CD4-positive, alpha-beta memory T cell (primary cell): ENCODE measurements around the gene NRXN3. TPM values are rescaled to one million over a fixed set of nuclear protein-coding genes. Genes with fewer than 3 reads are reported as not detected.

Source experiments
- CTCF ChIA-PET: fragments of 350-600 bp; sonication (Branson Sonifier 250); formaldehyde crosslinking; loops from one replicate; lab custom pipeline; 2021; ENCODE audit warnings: inconsistent platforms; ENCODE audit not compliant: partially characterized antibody; lab: Charles Lee
- POLR2A ChIA-PET: fragments of 350-600 bp; sonication (Branson Sonifier 250); formaldehyde crosslinking; loops from one replicate; lab custom pipeline; 2021; ENCODE audit not compliant: partially characterized antibody; lab: Charles Lee
- DNase-seq, 5 donors: peaks; one replicate each; pipeline versions ENCODE4 v3.0.0 to v3.0.0-alpha.2; 2020 to 2022; ENCODE audit warnings: mixed read lengths in 1 of 5
- H3K27ac ChIP-seq: one replicate; pipeline ENCODE4 v1.7.0; 2013; ENCODE audit warnings: low read depth, low read length
- H3K27me3 ChIP-seq: 2 replicates; pipeline ENCODE4 v1.7.0; 2013; ENCODE audit warnings: mild to moderate bottlenecking, low read length, moderate library complexity; ENCODE audit not compliant: insufficient read depth
- H3K36me3 ChIP-seq: 2 replicates; pipeline ENCODE4 v1.7.0; 2013; ENCODE audit warnings: mild to moderate bottlenecking, low read length, moderate library complexity; ENCODE audit not compliant: insufficient read depth
- H3K4me1 ChIP-seq: 2 replicates; pipeline ENCODE4 v1.7.0; 2013; ENCODE audit warnings: mild to moderate bottlenecking, low read length, moderate library complexity; ENCODE audit not compliant: insufficient read depth
- H3K4me3 ChIP-seq, 2 donors: one replicate each; pipeline ENCODE4 v1.7.0; 2013; ENCODE audit warnings: low read length in 2 of 2, mild to moderate bottlenecking in 1 of 2
- H3K9me3 ChIP-seq, 2 donors: one replicate each; pipeline ENCODE4 v1.7.0; 2013; ENCODE audit warnings: low read length in 2 of 2, control low read depth in 1 of 2; ENCODE audit not compliant: control insufficient read depth in 1 of 2
- H3K27ac Mint-ChIP-seq, 7 donors: one replicate each; pipeline ENCODE4 v1.8.0; 2020 to 2021; ENCODE audit warnings: mixed read lengths in 7 of 7, mild to moderate bottlenecking in 6 of 7, inconsistent platforms in 3 of 7, moderate library complexity in 3 of 7
- H3K27me3 Mint-ChIP-seq, 2 donors: one replicate each; pipeline ENCODE4 v1.8.0; 2020 to 2021; ENCODE audit warnings: mixed read lengths in 2 of 2
- H3K36me3 Mint-ChIP-seq, 2 donors: one replicate each; pipeline ENCODE4 v1.8.0; 2020 to 2021; ENCODE audit warnings: mixed read lengths in 2 of 2, inconsistent platforms in 1 of 2, mild to moderate bottlenecking in 1 of 2
- H3K4me1 Mint-ChIP-seq, 4 donors: one replicate each; pipeline ENCODE4 v1.8.0; 2020 to 2021; ENCODE audit warnings: mixed read lengths in 4 of 4, mild to moderate bottlenecking in 1 of 4
- H3K4me3 Mint-ChIP-seq, 8 donors: one replicate each; pipeline ENCODE4 v1.8.0; 2020 to 2021; ENCODE audit warnings: mixed read lengths in 8 of 8, mild to moderate bottlenecking in 7 of 8, moderate library complexity in 6 of 8, inconsistent platforms in 3 of 8
- H3K9me3 Mint-ChIP-seq, 8 donors: one replicate each; pipeline ENCODE4 v1.8.0; 2020 to 2021; ENCODE audit warnings: mixed read lengths in 8 of 8, mild to moderate bottlenecking in 5 of 8, inconsistent platforms in 3 of 8, moderate library complexity in 1 of 8
- intact Hi-C: fragments of 100-400 bp; cut with micrococcal nuclease; formaldehyde crosslinking; loops from one replicate; pipeline ENCODE4 v1.15.1; 2023
- polyA plus RNA-seq, 2 donors: library from polyadenylated mRNA; unstranded; fragments of 300-500 nt; fragmentation: Illumina TruSeq; gene quantifications; one replicate each; pipeline ENCODE4 v1.2.3, GENCODE V29; 2021
- total RNA-seq, 2 experiments: library from RNA; stranded (reverse); gene quantifications; one replicate each; pipeline ENCODE4 v1.2.3, GENCODE V29; 2021

Gene NRXN3
- total and polyA plus RNA-seq, 4 experiments from 2014 or later = not detected

- Mint-ChIP-seq H3K36me3 (no peaks in the 10 kb centered on the region), H3K4me1 (no peaks in the 10 kb centered on the region), H3K9me3 (peaks cover 0 to 8% (median 2%) of the 10 kb centered on the region in 8 donors), H3K27ac (no peak overlapping the region), H3K27me3 (no peaks in the 10 kb centered on the region), H3K4me3 (no peak overlapping the region)
- intact Hi-C loops = no loop called here
- no peak for DNase-seq
- Histone ChIP-seq H3K9me3 (no peaks in the 10 kb centered on the region), H3K36me3 (no peaks in the 10 kb centered on the region), H3K27ac (no peak overlapping the region), H3K4me3 (no peak overlapping the region), H3K4me1 (no peaks in the 10 kb centered on the region), H3K27me3 (no peaks in the 10 kb centered on the region)
- CTCF ChIA-PET = no interaction called here
- POLR2A ChIA-PET = no interaction called here
Observed at GRCh38 chr14:79568594-79568993, 1398.4 kb downstream of the NRXN3 start.

DNA sequence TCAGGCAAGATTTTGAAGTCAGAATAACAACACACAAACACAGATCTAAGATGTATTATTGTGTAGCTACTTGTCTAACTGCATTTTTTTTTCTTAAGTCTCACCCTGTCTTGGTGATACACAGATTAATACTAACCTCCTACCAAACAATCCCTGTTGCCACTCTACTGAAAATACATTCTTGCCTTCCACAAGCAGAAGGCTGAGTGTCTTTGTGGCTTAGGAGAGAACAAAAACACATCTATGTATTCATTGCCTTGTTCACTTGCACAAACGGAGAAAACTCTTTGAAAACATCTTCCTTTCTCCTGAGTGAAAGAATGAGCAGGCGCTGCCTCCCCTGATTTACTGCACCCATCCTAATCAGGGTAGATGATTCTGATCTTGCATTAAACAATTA lies 1398.9 kb downstream of the NRXN3 start:
- no peak overlapping the region for H3K27ac Mint-ChIP-seq
- POLR2A ChIA-PET = no interaction called here
- no peak overlapping the region for H3K4me3 ChIP-seq
- H3K9me3 ChIP-seq = no peaks in the 10 kb centered on the region
- H3K4me1 ChIP-seq = no peaks in the 10 kb centered on the region
- no peaks in the 10 kb centered on the region for H3K27me3 Mint-ChIP-seq
- H3K4me1 Mint-ChIP-seq = no peaks in the 10 kb centered on the region
- CTCF ChIA-PET = no interaction called here
- H3K27me3 ChIP-seq = no peaks in the 10 kb centered on the region
- no peaks in the 10 kb centered on the region for H3K36me3 ChIP-seq
- intact Hi-C loops = no loop called here
- H3K36me3 Mint-ChIP-seq = no peaks in the 10 kb centered on the region
- H3K9me3 Mint-ChIP-seq = peaks cover 0 to 8% (median 2%) of the 10 kb centered on the region in 8 donors
- DNase-seq = no peak
- no peak overlapping the region for H3K27ac ChIP-seq
- no peak overlapping the region for H3K4me3 Mint-ChIP-seq

DNA sequence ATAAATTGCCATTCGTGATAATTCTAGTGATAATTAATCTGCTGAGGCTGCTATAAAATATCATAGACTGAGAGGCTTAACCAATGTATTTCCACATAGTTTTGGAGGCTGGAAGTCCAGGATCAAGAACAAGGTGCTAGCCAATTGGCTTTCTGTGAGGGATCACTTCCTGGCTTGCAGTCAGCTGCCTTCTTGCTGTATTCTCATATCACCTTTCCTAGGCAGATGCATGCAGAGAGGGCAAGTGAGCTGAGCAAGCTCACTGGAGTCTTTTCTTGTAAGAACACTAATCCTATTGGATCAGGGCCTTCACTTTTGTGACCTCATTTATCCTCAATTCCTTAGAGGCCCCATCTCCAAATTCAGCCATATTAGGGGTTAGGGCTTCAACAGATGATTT lies 1400.5 kb downstream of the NRXN3 start:
- Mint-ChIP-seq H3K36me3 (no peaks in the 10 kb centered on the region), H3K27ac (no peak overlapping the region), H3K4me3 (no peak overlapping the region), H3K9me3 (peaks cover 0 to 8% (median 2%) of the 10 kb centered on the region in 8 donors), H3K4me1 (no peaks in the 10 kb centered on the region), H3K27me3 (no peaks in the 10 kb centered on the region)
- intact Hi-C loops = no loop called here
- CTCF ChIA-PET = no interaction called here
- Histone ChIP-seq H3K27ac (no peak overlapping the region), H3K27me3 (no peaks in the 10 kb centered on the region), H3K36me3 (no peaks in the 10 kb centered on the region), H3K9me3 (no peaks in the 10 kb centered on the region), H3K4me1 (no peaks in the 10 kb centered on the region), H3K4me3 (no peak overlapping the region)
- no peak for DNase-seq
- POLR2A ChIA-PET = no interaction called here

GRCh38 chr14:79571366-79571765 lies 1401.2 kb downstream of the NRXN3 start:
- Mint-ChIP-seq H3K9me3 (peaks cover 0 to 8% (median 3%) of the 10 kb centered on the region in 8 donors), H3K4me3 (no peak overlapping the region), H3K27me3 (no peaks in the 10 kb centered on the region), H3K36me3 (no peaks in the 10 kb centered on the region), H3K27ac (no peak overlapping the region), H3K4me1 (no peaks in the 10 kb centered on the region)
- intact Hi-C loops = no loop called here
- Histone ChIP-seq H3K4me3 (no peak overlapping the region), H3K36me3 (no peaks in the 10 kb centered on the region), H3K27me3 (no peaks in the 10 kb centered on the region), H3K9me3 (no peaks in the 10 kb centered on the region), H3K27ac (no peak overlapping the region), H3K4me1 (no peaks in the 10 kb centered on the region)
- ChIA-PET CTCF (no interaction called here), POLR2A (no interaction called here)
- no peak for DNase-seq

DNA sequence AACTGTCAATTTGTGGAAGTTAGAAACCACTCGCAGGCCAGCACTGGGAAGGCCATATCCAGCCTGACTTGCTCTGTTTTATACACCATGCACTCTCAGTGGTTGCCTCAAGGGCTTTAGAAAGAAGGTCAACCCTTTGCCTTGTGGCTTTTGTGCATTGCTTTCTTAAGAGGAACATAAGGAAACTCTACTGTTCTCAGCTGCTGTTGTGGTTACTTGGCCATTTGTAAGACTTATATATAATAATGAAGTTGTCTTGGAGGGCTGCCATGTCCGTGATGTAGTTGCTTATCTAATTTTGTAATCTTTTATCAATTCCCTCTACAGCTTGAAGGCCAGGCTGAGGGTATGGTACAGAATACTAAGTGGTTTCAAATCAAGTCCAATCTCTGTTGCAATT lies 1403.3 kb downstream of the NRXN3 start:
- H3K27me3 ChIP-seq = no peaks in the 10 kb centered on the region
- ChIA-PET CTCF (no interaction called here), POLR2A (no interaction called here)
- Mint-ChIP-seq H3K4me3 (no peak overlapping the region), H3K27ac (no peak overlapping the region), H3K27me3 (no peaks in the 10 kb centered on the region), H3K4me1 (no peaks in the 10 kb centered on the region), H3K36me3 (no peaks in the 10 kb centered on the region), H3K9me3 (peaks cover 0 to 8% (median 3%) of the 10 kb centered on the region in 8 donors)
- H3K4me1 ChIP-seq = no peaks in the 10 kb centered on the region
- H3K36me3 ChIP-seq = no peaks in the 10 kb centered on the region
- H3K4me3 ChIP-seq = no peak overlapping the region
- no peaks in the 10 kb centered on the region for H3K9me3 ChIP-seq
- H3K27ac ChIP-seq = no peak overlapping the region
- DNase-seq = no peak
- intact Hi-C loops = no loop called here

DNA sequence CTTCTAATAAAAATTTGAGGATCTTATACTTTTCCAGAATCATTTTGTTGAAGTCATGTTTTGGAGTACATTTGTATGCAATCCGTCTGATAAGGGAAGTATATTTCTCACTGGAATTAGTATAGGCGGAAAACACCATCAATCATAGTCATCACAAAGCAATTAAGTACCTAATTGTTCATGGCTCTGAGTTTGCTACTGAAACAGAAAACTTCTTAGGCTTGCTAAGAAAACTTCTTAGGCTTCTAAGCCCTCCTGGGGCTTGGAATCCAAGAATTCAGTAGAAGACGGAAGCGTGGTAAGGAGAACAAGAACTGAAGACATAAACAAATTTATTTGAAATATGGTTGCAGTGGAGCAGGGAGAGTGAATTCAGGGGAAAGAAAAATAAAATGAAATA lies 1404.9 kb downstream of the NRXN3 start:
- H3K36me3 Mint-ChIP-seq = no peaks in the 10 kb centered on the region
- H3K27ac Mint-ChIP-seq = no peak overlapping the region
- no peaks in the 10 kb centered on the region for H3K9me3 ChIP-seq
- H3K4me3 ChIP-seq = no peak overlapping the region
- no peak for DNase-seq
- intact Hi-C loops = no loop called here
- no peaks in the 10 kb centered on the region for H3K4me1 Mint-ChIP-seq
- CTCF ChIA-PET = no interaction called here
- H3K9me3 Mint-ChIP-seq = peaks cover 0 to 4% (median 2%) of the 10 kb centered on the region in 8 donors
- no peaks in the 10 kb centered on the region for H3K27me3 ChIP-seq
- H3K36me3 ChIP-seq = no peaks in the 10 kb centered on the region
- H3K27ac ChIP-seq = no peak overlapping the region
- H3K27me3 Mint-ChIP-seq = no peaks in the 10 kb centered on the region
- H3K4me3 Mint-ChIP-seq = no peak overlapping the region
- POLR2A ChIA-PET = no interaction called here
- no peaks in the 10 kb centered on the region for H3K4me1 ChIP-seq

- Mint-ChIP-seq H3K27me3 (peaks cover 0 to 2% of the 10 kb centered on the region in 2 donors), H3K36me3 (no peaks in the 10 kb centered on the region), H3K4me3 (no peak overlapping the region), H3K4me1 (no peaks in the 10 kb centered on the region), H3K9me3 (peaks cover 0 to 4% (median 1%) of the 10 kb centered on the region in 8 donors), H3K27ac (no peak overlapping the region)
- H3K27me3 ChIP-seq = no peaks in the 10 kb centered on the region
- no peaks in the 10 kb centered on the region for H3K36me3 ChIP-seq
- intact Hi-C loops = no loop called here
- H3K4me3 ChIP-seq = no peak overlapping the region
- POLR2A ChIA-PET = no interaction called here
- H3K9me3 ChIP-seq = no peaks in the 10 kb centered on the region
- DNase-seq = no peak
- no peaks in the 10 kb centered on the region for H3K4me1 ChIP-seq
- CTCF ChIA-PET = no interaction called here
- no peak overlapping the region for H3K27ac ChIP-seq
Observed at GRCh38 chr14:79576424-79576823, 1406.3 kb downstream of the NRXN3 start.

DNA sequence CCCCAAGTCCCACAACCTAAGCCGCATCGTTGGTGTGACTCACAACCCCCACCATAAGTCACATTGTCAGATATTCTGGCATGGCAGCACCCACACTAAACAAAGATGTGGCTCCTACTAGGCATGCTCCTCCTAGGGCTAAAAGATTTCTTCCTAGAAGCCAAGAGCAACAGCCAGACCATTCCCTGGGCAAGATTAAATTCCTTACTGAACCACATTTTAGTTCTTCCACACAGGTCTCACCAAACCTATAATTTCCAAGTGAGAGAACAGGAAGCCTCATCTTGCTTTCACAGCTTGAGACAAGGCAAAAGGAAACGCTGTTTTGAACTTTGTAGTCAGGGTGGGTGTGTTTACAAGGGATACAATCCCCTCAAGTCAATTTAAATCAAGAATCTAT lies 1408.3 kb downstream of the NRXN3 start:
- no peaks in the 10 kb centered on the region for H3K36me3 Mint-ChIP-seq
- no peaks in the 10 kb centered on the region for H3K27me3 ChIP-seq
- DNase-seq = no peak
- H3K4me3 Mint-ChIP-seq = no peak overlapping the region
- POLR2A ChIA-PET = no interaction called here
- peaks cover 0 to 4% (median 1%) of the 10 kb centered on the region in 8 donors for H3K9me3 Mint-ChIP-seq
- peaks cover 0 to 2% of the 10 kb centered on the region in 2 donors for H3K27me3 Mint-ChIP-seq
- no peaks in the 10 kb centered on the region for H3K4me1 Mint-ChIP-seq
- no peak overlapping the region for H3K27ac ChIP-seq
- H3K4me1 ChIP-seq = no peaks in the 10 kb centered on the region
- H3K27ac Mint-ChIP-seq = no peak overlapping the region
- intact Hi-C loops = no loop called here
- H3K9me3 ChIP-seq = no peaks in the 10 kb centered on the region
- CTCF ChIA-PET = no interaction called here
- H3K4me3 ChIP-seq = no peak overlapping the region
- no peaks in the 10 kb centered on the region for H3K36me3 ChIP-seq
